ENCODE data around the gene SLC16A9. TPM values are rescaled to one million over a fixed set of nuclear protein-coding genes. Genes with fewer than 3 reads are reported as not detected.

Gene SLC16A9
- total RNA-seq, 1 donor from 2014 or later: 1.1 TPM

DNA sequence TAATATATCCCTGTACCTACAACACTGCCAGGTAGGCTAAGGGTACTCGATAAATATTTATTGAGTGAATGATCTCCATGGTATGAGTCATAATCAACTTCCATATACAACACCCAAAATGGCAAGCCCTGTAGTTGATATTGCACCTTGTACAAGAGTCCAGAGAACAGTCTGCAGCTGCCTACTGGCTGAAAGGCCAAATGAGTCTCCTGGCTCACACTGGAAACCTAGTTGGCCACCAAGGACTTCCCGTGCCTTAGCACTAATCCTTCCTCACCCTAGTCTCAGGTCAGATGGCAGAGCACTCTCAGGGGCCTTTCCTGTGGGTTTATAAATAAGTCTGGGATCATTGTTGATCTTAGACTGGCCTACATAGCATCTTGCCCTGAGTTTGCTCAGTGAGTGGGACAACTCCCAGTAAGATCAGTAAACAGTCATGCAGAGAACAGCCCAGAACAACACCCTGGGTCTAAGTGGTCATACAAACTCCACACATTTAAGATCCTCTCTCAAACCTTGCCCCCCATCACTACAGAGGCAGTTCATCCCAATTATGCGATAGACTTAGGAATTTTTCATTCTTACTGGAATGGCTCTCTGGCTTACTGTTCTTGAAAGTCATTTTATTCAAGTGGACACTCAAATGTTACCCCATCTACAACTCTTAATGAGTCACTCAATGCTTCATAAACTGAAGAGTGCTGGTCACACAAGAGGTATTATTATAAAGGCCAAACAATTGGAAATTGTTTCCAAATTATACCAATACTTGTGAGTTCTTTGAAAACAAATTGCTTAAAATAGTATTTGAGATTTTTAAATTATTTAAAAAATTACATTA is 14.7 kb upstream of the SLC16A9 start:
- intact Hi-C loops (cut with micrococcal nuclease): no loop called here

DNA sequence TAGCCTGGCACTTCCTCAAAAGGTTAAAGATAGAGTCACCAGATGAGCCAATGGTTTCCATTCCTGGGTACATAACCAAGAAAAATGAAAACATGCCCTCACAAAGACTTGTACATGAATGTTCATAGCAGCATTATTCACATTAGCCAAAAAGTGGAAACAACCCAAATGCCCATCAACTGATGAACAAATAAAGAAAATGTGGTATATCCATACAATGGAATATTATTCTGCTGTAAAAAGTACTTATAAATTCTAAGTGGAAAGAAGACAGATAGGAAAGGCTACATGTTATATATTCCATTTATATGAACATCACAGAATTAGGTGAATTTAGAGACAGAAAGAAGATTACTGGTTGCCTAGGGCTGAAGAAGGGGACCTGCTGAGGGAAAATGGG is 10.7 kb upstream of the SLC16A9 start:
- Histone ChIP-seq H3K4me1 (no peaks in the 10 kb centered on the region), H3K27me3 (ENCODE audit: low read depth) (peaks cover 4% of the 10 kb centered on the region), H3K4me3 (no peak overlapping the region), H3K36me3 (no peaks in the 10 kb centered on the region), H3K27ac (replicated peaks) (no peak overlapping the region), H3K9me3 (replicated peaks) (peaks cover 14% of the 10 kb centered on the region)
- intact Hi-C loops (cut with micrococcal nuclease): no loop called here
- no peak for DNase-seq
- TF ChIP-seq, protein P1, sequence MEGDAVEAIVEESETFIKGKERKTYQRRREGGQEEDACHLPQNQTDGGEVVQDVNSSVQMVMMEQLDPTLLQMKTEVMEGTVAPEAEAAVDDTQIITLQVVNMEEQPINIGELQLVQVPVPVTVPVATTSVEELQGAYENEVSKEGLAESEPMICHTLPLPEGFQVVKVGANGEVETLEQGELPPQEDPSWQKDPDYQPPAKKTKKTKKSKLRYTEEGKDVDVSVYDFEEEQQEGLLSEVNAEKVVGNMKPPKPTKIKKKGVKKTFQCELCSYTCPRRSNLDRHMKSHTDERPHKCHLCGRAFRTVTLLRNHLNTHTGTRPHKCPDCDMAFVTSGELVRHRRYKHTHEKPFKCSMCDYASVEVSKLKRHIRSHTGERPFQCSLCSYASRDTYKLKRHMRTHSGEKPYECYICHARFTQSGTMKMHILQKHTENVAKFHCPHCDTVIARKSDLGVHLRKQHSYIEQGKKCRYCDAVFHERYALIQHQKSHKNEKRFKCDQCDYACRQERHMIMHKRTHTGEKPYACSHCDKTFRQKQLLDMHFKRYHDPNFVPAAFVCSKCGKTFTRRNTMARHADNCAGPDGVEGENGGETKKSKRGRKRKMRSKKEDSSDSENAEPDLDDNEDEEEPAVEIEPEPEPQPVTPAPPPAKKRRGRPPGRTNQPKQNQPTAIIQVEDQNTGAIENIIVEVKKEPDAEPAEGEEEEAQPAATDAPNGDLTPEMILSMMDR (IDR thresholded peaks at IDR 0.05; ENCODE audit: borderline replicate concordance): no peak

More for the DNA sequence above, 14.7 kb upstream of the SLC16A9 start:
- Histone ChIP-seq H3K27ac (replicated peaks) (no peak overlapping the region), H3K27me3 (ENCODE audit: low read depth) (no peaks in the 10 kb centered on the region), H3K4me3 (no peak overlapping the region), H3K9me3 (replicated peaks) (peaks cover 14% of the 10 kb centered on the region), H3K36me3 (no peaks in the 10 kb centered on the region), H3K4me1 (no peaks in the 10 kb centered on the region)
- TF ChIP-seq, protein P1 (IDR thresholded peaks at IDR 0.05; ENCODE audit: borderline replicate concordance): no peak
- no peak for DNase-seq

DNA sequence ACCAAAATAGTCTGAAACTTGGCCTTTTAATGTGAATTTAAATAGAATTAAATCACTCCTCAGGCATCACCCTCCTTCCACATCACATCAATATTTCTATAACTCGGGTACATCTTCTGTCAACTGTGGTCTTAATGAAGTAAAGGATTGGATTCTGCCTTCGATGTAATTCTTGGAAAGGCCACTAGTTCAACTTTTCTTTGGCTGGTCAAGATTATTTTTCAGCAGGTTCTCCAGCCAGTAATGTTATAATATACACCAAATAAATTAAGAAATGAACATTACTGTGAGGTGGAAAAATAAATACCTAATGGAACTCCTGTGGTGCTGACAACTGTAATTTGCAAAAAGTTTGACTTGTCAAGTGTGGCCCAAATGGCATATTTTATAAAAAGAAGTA is 9.7 kb upstream of the SLC16A9 start:
- intact Hi-C loops (cut with micrococcal nuclease): no loop called here
- H3K9me3 ChIP-seq (replicated peaks): peaks cover 14% of the 10 kb centered on the region

DNA sequence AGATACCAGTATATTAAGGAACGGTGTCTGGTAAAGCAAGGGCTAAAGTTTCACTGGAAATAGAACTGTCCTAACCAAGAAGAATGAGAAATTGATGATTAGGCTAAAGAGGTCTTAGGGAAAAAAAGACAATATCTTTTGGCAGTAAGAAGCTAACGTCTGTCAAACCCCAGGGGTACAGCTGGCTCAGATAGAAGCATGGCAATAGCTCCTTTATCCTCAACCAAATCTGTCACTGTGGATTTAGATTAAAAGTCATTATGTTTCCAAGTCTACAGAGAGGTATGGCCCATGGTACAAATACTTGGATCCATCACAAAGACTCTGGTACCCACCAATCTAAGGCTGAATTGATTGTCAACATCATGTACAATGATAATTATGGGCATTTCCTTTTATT is 8.6 kb upstream of the SLC16A9 start:
- H3K27me3 ChIP-seq (ENCODE audit: low read depth): peaks cover 4% of the 10 kb centered on the region
- intact Hi-C loops (cut with micrococcal nuclease): no loop called here
- H3K4me1 ChIP-seq: no peaks in the 10 kb centered on the region
- no peaks in the 10 kb centered on the region for H3K36me3 ChIP-seq
- TF ChIP-seq, protein P1 (IDR thresholded peaks at IDR 0.05; ENCODE audit: borderline replicate concordance): no peak
- no peak overlapping the region for H3K27ac ChIP-seq (replicated peaks)
- DNase-seq: no peak
- peaks cover 14% of the 10 kb centered on the region for H3K9me3 ChIP-seq (replicated peaks)
- H3K4me3 ChIP-seq: no peak overlapping the region

More for the DNA sequence above, 9.7 kb upstream of the SLC16A9 start:
- Histone ChIP-seq H3K27ac (replicated peaks) (no peak overlapping the region), H3K36me3 (no peaks in the 10 kb centered on the region), H3K4me3 (no peak overlapping the region), H3K4me1 (no peaks in the 10 kb centered on the region), H3K27me3 (ENCODE audit: low read depth) (peaks cover 4% of the 10 kb centered on the region)
- no peak for DNase-seq
- TF ChIP-seq, protein P1 (IDR thresholded peaks at IDR 0.05; ENCODE audit: borderline replicate concordance): no peak

DNA sequence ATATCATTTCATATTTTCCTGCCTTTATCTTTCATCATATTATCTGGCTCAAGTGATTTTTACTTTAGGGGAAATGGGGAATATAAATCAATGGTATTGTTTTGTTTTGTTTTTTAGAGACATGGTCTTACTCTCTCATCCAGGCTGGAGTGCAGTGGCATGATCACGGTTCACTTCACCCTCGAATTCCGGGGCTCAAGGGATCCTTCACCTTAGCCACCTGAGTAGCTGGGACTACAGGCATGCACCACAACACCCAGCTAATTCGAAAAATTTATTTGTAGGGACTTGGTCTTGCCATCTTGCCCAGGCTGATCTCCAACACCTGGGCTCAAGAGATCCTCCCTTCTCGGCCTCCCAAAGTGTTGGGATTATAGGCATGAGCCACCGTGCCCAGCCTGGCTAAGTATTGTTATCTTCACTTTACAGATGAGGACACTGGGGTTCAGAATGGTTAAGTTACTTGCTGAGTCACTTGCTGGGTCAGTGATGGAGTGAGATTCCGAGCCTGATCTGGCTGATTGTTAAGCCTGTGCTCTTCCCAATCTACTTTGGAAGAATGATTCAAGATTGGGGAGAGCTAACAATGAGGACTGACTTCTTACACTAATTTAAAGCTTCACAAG is 3.7 kb upstream of the SLC16A9 start:
- H3K9me3 ChIP-seq (replicated peaks): no peaks in the 10 kb centered on the region
- intact Hi-C loops (cut with micrococcal nuclease): no loop called here
- peaks cover 17% of the 10 kb centered on the region for H3K4me1 ChIP-seq
- H3K27ac ChIP-seq (replicated peaks): no peak overlapping the region
- DNase-seq: no peak
- peaks cover 20% of the 10 kb centered on the region for H3K27me3 ChIP-seq (ENCODE audit: low read depth)
- no peak overlapping the region for H3K4me3 ChIP-seq
- TF ChIP-seq, protein P1 (IDR thresholded peaks at IDR 0.05; ENCODE audit: borderline replicate concordance): no peak
- no peaks in the 10 kb centered on the region for H3K36me3 ChIP-seq

Data from left ventricle myocardium inferior (tissue), 1 donor.